K562 (cell line): ENCODE measurements around the gene UNC13C. TPM values are rescaled to one million over a fixed set of nuclear protein-coding genes. Genes with fewer than 3 reads are reported as not detected.

Source experiments
- ATAC-seq: fragments of 200-7000 bp; cut with Tn5 transposase; 3 replicates; pipeline ENCODE4 v1.9.1; 2020; ENCODE audit warnings: moderate library complexity
- BruUV-seq: library from RNA; stranded (reverse); fragments of 400-500 nt; replicated peaks from 2 replicates; lab custom pipeline; 2021; lab: Mats Ljungman, UMichigan
- CTCF ChIA-PET: fragments of 300-600 bp; formaldehyde crosslinking; extraction: SDS; loops from one replicate; lab custom pipeline; 2021; ENCODE audit warnings: low intra/inter-chr PET ratio; lab: Yijun Ruan, JAX
- POLR2A ChIA-PET: fragments of 300-600, 350-650 bp; sonication (Branson Sonifier 250); formaldehyde crosslinking; extraction: SDS; loops from one replicate; lab custom pipeline; 2021; ENCODE audit warnings: antibody characterized with exemption, inconsistent platforms; lab: Yijun Ruan, JAX
- DNase-seq, 4 experiments: peaks; one replicate each; pipeline versions ENCODE4 v3.0.0 to v3.0.0-alpha.2; 2011 to 2018; ENCODE audit warnings: low spot score in 3 of 4, mixed read lengths in 3 of 4; ENCODE audit errors: extremely low read depth in 1 of 4
- FAIRE-seq: peaks from 2 replicates; lab custom pipeline; 2011; peaks lifted over from hg19 to GRCh38; lab: Jason Lieb, UNC
- H2AFZ ChIP-seq: 2 replicates; pipeline ENCODE4 v1.6.0; 2011; ENCODE audit warnings: low read depth, low read length, control low read depth, inconsistent platforms
- H3K27ac ChIP-seq: fragments of 200-600 bp; 3 replicates; pipeline ENCODE4 v1.8.0; 2011; ENCODE audit warnings: low read depth, mild to moderate bottlenecking, control low read depth, inconsistent platforms, low read length, moderate library complexity, mixed read lengths; ENCODE audit errors: extremely low read depth
- H3K27me3 ChIP-seq, 2 experiments: fragments of 300-600 bp in 1 of 2; 2 replicates in 1 of 2; 3 replicates in 1 of 2; pipeline versions ENCODE4 v1.6.0 to v1.8.0; 2011; ENCODE audit warnings: inconsistent platforms in 2 of 2, low read length in 2 of 2, mild to moderate bottlenecking in 1 of 2, mixed read lengths in 1 of 2, moderate library complexity in 1 of 2; ENCODE audit not compliant: control insufficient read depth in 2 of 2, insufficient read depth in 2 of 2
- H3K36me3 ChIP-seq: fragments of 300-600 bp; 3 replicates; pipeline ENCODE4 v1.8.0; 2011; ENCODE audit warnings: mild to moderate bottlenecking, low read length, inconsistent platforms; ENCODE audit not compliant: control insufficient read depth, insufficient read depth
- H3K4me1 ChIP-seq, 2 experiments: fragments of 200-600 bp in 1 of 2; replicated peaks in 1 of 2; 2 replicates in 1 of 2; 3 replicates in 1 of 2; pipeline versions ENCODE4 v1.5.1 to v1.8.0; 2011; ENCODE audit warnings: inconsistent platforms in 2 of 2, low read length in 2 of 2, mild to moderate bottlenecking in 1 of 2, mixed read lengths in 1 of 2, moderate library complexity in 1 of 2; ENCODE audit not compliant: control insufficient read depth in 2 of 2, insufficient read depth in 2 of 2
- H3K4me2 ChIP-seq: 2 replicates; pipeline ENCODE4 v1.6.1; 2011; ENCODE audit warnings: low read length, control low read depth, inconsistent platforms, mixed read lengths; ENCODE audit not compliant: insufficient read depth
- H3K4me3 ChIP-seq: fragments of 200-600 bp; sonication (generic), shearing (Covaris generic); 2 replicates; pipeline ENCODE4 v1.5.1; 2016; ENCODE audit warnings: control low read depth, inconsistent platforms
- H3K79me2 ChIP-seq: fragments of 200-600 bp; 3 replicates; pipeline ENCODE4 v1.8.0; 2011; ENCODE audit warnings: low read length, inconsistent platforms; ENCODE audit not compliant: control insufficient read depth, insufficient read depth
- H3K9ac ChIP-seq, 2 experiments: 2 replicates each; pipeline versions ENCODE4 v1.6.0 to v1.6.1; 2011; ENCODE audit warnings: low read depth in 2 of 2, low read length in 2 of 2, control low read depth in 1 of 2, inconsistent platforms in 1 of 2, mild to moderate bottlenecking in 1 of 2, mixed read lengths in 1 of 2; ENCODE audit not compliant: insufficient read depth in 1 of 2
- H3K9me1 ChIP-seq: one replicate; pipeline ENCODE4 v1.6.0; 2011; ENCODE audit warnings: inconsistent platforms, mild to moderate bottlenecking, low read length, moderate library complexity; ENCODE audit not compliant: control insufficient read depth, insufficient read depth
- H3K9me3 ChIP-seq: replicated peaks from 2 replicates; pipeline ENCODE4 v1.5.1; 2011; ENCODE audit warnings: low read depth, low read length, inconsistent platforms; ENCODE audit not compliant: control insufficient read depth, insufficient read depth
- H4K20me1 ChIP-seq: replicated peaks from 2 replicates; pipeline ENCODE4 v1.6.1; 2011; ENCODE audit warnings: low read length, inconsistent platforms, mixed read lengths; ENCODE audit not compliant: control insufficient read depth, insufficient read depth
- C11orf30 ChIP-seq: fragments of 450-650 bp; IDR thresholded peaks from 2 replicates; pipeline ENCODE4 v1.6.1; 2016; ENCODE audit warnings: low read depth, mild to moderate bottlenecking
- FOXK1 ChIP-seq: sonication (generic); formaldehyde crosslinking; IDR thresholded peaks from 2 replicates; pipeline ENCODE4 v1.8.0; 2022; ENCODE audit warnings: missing genetic modification reagents, mild to moderate bottlenecking, borderline replicate concordance
- HMG20B ChIP-seq: fragments of 250-450 bp; sonication (Bioruptor Pico); IDR thresholded peaks from 2 replicates; pipeline ENCODE4 v1.5.0; 2021; ENCODE audit warnings: mild to moderate bottlenecking
- HOXB6 ChIP-seq: fragments of 250-450 bp; sonication (Bioruptor Pico); IDR thresholded peaks from 2 replicates; pipeline ENCODE4 v1.5.1; 2022; ENCODE audit warnings: mild to moderate bottlenecking, borderline replicate concordance
- KLF13 ChIP-seq: fragments of 450-650 bp; IDR thresholded peaks from 2 replicates; pipeline ENCODE4 v1.6.1; 2016; ENCODE audit warnings: missing genetic modification characterization, low read depth, mild to moderate bottlenecking, missing compliant biosample characterization, moderate library complexity, borderline replicate concordance
- MBD2 ChIP-seq: sonication (generic); IDR thresholded peaks from 2 replicates; pipeline ENCODE4 v1.6.1; 2016; ENCODE audit warnings: low read depth, borderline replicate concordance
- PTRF ChIP-seq: fragments of 450-650 bp; IDR thresholded peaks from 2 replicates; pipeline ENCODE4 v1.6.1; 2016; ENCODE audit warnings: mild to moderate bottlenecking, missing genetic modification characterization, missing compliant biosample characterization
- RCOR1 ChIP-seq, 2 experiments: IDR thresholded peaks; 2 replicates each; pipeline ENCODE4 v1.6.1; 2012; ENCODE audit warnings: low read depth in 2 of 2, low read length in 2 of 2, borderline replicate concordance in 1 of 2, improper control_type of control experiment in 1 of 2
- ZKSCAN3 ChIP-seq: fragments of 250-450 bp; sonication (Bioruptor Pico); IDR thresholded peaks from 2 replicates; pipeline ENCODE4 v1.4.0; 2020
- ZNF695 ChIP-seq: fragments of 450-650 bp; formaldehyde crosslinking; IDR thresholded peaks from 2 replicates; pipeline ENCODE4 v1.4.0; 2020; ENCODE audit warnings: mild to moderate bottlenecking, moderate library complexity
- WGBS: fragments of 100-300 bp; shearing (Covaris generic); methylation state at CpG from one replicate; pipeline ENCODE4 v1.1.6; 2016; ENCODE audit warnings: low coverage, mixed read lengths; ENCODE audit not compliant: insufficient coverage; ENCODE audit errors: missing lambda C conversion rate; 5-methylcytosine and 5-hydroxymethylcytosine counted together
- in situ Hi-C: fragments of 300-500 bp; cut with MboI; formaldehyde crosslinking; loops from 4 replicates; pipeline ENCODE4 v1.15.0; 2018; ENCODE audit warnings: inconsistent platforms, mixed read lengths
- intact Hi-C: fragments of 100-400 bp; cut with micrococcal nuclease; formaldehyde crosslinking; loops from 2 replicates; pipeline ENCODE4 v1.14.2; 2022
- polyA plus RNA-seq, 8 experiments: library from polyadenylated mRNA; depleted of rRNA in 4 of 8; stranded (reverse) in 5 of 8; unstranded in 3 of 8; fragments of >200 nt; fragmentation: Nextera tagmentation in 2 of 8; fragmentation: Illumina TruSeq in 1 of 8; extraction: Ambion mirVana in 2 of 8; extraction: Trizol in 1 of 8; gene quantifications; 2 replicates each; pipeline versions ENCODE4 v1.2.1 to v1.2.3, GENCODE V29; 2011 to 2014; ENCODE audit warnings: inconsistent platforms in 1 of 8, missing spikeins in 1 of 8
- total RNA-seq, 7 experiments: library from RNA; depleted of rRNA in 6 of 7; stranded (reverse); fragments of >200 nt in 6 of 7; fragmentation: Illumina TruSeq in 2 of 7; extraction: Trizol in 2 of 7; gene quantifications; 2 replicates each; pipeline versions ENCODE4 v1.2.1 to v1.2.3, GENCODE V29; 2011 to 2021; ENCODE audit warnings: low replicate concordance in 1 of 7
- TF ChIP-seq, protein P1 (sequence below): fragments of 250-450 bp; sonication (Bioruptor Pico); IDR thresholded peaks from 2 replicates; pipeline ENCODE4 v1.8.0; 2022; ENCODE audit warnings: inconsistent platforms, mild to moderate bottlenecking, moderate library complexity, borderline replicate concordance
- TF ChIP-seq, protein P2 (sequence below): fragments of 450-650 bp; IDR thresholded peaks from 2 replicates; pipeline ENCODE4 v1.6.1; 2014; ENCODE audit warnings: low read depth, mild to moderate bottlenecking, moderate library complexity, borderline replicate concordance

UNC13C gene
- total and polyA plus RNA-seq, 9 of the 15 experiments (the other 6 are each of a cell fraction or from before 2014, with no cell fraction given) = not detected

DNA sequence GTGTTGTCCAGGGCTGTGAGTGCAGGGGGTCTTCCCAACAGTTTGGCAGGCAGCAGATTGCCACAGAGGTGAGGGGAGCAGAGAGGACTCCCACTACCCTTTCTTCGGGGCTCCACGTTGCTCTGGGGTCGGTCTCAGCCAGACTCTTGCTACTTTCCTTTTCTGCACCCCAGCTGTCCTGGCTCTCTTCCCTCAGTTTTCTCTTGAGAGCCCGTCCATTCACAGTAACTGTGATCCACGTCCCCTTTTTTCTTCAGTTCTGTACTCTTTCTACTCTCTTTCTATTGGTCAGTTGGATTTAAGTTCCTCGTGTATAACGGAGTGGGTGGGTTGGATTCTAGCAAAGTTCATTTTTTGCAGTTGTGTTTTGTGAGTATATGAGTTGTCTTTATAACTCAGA lies 105.8 kb downstream of the UNC13C start:
- H4K20me1 ChIP-seq = no peaks in the 10 kb centered on the region
- no peaks in the 10 kb centered on the region for H3K79me2 ChIP-seq
- no peaks in the 10 kb centered on the region for H3K36me3 ChIP-seq
- H3K9me1 ChIP-seq = no peaks in the 10 kb centered on the region
- FAIRE-seq (no peak), ATAC-seq (no peak), DNase-seq (no peak)
- no peak overlapping the region for H3K4me2 ChIP-seq
- H3K9ac ChIP-seq = no peak overlapping the region
- TF ChIP-seq, protein P1, sequence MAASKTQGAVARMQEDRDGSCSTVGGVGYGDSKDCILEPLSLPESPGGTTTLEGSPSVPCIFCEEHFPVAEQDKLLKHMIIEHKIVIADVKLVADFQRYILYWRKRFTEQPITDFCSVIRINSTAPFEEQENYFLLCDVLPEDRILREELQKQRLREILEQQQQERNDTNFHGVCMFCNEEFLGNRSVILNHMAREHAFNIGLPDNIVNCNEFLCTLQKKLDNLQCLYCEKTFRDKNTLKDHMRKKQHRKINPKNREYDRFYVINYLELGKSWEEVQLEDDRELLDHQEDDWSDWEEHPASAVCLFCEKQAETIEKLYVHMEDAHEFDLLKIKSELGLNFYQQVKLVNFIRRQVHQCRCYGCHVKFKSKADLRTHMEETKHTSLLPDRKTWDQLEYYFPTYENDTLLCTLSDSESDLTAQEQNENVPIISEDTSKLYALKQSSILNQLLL (CRISPR knock-in tag) = no peak
- TF ChIP-seq, protein P2, sequence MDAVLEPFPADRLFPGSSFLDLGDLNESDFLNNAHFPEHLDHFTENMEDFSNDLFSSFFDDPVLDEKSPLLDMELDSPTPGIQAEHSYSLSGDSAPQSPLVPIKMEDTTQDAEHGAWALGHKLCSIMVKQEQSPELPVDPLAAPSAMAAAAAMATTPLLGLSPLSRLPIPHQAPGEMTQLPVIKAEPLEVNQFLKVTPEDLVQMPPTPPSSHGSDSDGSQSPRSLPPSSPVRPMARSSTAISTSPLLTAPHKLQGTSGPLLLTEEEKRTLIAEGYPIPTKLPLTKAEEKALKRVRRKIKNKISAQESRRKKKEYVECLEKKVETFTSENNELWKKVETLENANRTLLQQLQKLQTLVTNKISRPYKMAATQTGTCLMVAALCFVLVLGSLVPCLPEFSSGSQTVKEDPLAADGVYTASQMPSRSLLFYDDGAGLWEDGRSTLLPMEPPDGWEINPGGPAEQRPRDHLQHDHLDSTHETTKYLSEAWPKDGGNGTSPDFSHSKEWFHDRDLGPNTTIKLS = no peak
- TF ChIP-seq KLF13 (tag) = no peak
- TF ChIP-seq MBD2 = no peak
- TF ChIP-seq ZKSCAN3 (CRISPR knock-in tag) = no peak
- TF ChIP-seq RCOR1 (IDR thresholded peaks at IDR 0.05; ENCODE audit: borderline replicate concordance in 1 of 2, low read depth in 2 of 2, low read length in 2 of 2) = no peak
- TF ChIP-seq FOXK1 (CRISPR knock-in tag) = no peak
- no peak for TF ChIP-seq HMG20B
- TF ChIP-seq C11orf30 = no peak
- TF ChIP-seq HOXB6 = no peak
- no peak for TF ChIP-seq PTRF
- TF ChIP-seq ZNF695 (CRISPR knock-in tag) = no peak
- POLR2A ChIA-PET = no interaction called here
- CTCF ChIA-PET = no interaction called here
- no peak overlapping the region for H2AFZ ChIP-seq
- H3K4me1 ChIP-seq = no peaks in the 10 kb centered on the region
- H3K4me3 ChIP-seq = no peak overlapping the region
- H3K27ac ChIP-seq = no peak overlapping the region
- BruUV-seq = no TSS peak
- H3K27me3 ChIP-seq = no peaks in the 10 kb centered on the region
- intact Hi-C loops = no loop called here
- in situ Hi-C loops = no loop called here
- no peaks in the 10 kb centered on the region for H3K9me3 ChIP-seq
- WGBS = 0% methylated on average over 6 of the region's 7 CpGs
